ENCODE data around the gene ABL1.

DNA sequence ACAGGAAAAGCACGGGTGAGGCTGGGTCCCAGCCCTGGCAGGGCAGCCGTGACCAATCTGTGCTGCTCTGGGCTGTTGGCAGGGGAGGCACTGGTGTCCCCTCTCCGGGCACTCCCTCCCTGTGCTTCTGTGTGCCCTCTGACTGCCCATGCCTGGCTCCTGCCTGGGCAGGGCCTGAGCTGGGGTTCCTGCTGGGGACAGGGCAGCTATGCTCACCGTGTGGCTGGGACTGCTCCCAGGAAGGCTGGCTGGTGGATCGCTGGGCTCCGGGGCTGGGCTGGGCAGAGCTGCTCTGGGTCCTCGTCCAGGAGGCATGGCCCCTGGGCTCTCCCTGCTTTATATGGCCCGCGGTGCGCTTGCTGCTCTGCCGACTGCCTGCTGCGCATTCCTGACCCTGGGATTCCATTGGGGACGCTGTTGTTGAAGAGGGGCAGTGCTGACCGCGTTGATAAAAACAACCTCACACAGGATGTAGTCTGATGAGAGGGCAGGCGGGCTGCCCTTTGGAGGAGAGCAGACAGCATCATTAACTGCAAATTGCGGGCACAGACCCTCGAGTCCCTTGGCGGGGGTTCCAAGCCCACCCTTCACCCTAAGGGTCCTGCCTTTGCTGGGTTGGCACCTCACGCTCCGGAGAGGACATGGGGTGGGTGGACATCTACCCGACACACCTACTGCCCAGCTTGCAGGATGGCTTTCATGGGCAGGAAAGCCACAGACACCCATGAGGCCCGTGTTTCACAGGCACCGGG is 60.6 kb downstream of the ABL1 start:
- TF ChIP-seq, protein P1, sequence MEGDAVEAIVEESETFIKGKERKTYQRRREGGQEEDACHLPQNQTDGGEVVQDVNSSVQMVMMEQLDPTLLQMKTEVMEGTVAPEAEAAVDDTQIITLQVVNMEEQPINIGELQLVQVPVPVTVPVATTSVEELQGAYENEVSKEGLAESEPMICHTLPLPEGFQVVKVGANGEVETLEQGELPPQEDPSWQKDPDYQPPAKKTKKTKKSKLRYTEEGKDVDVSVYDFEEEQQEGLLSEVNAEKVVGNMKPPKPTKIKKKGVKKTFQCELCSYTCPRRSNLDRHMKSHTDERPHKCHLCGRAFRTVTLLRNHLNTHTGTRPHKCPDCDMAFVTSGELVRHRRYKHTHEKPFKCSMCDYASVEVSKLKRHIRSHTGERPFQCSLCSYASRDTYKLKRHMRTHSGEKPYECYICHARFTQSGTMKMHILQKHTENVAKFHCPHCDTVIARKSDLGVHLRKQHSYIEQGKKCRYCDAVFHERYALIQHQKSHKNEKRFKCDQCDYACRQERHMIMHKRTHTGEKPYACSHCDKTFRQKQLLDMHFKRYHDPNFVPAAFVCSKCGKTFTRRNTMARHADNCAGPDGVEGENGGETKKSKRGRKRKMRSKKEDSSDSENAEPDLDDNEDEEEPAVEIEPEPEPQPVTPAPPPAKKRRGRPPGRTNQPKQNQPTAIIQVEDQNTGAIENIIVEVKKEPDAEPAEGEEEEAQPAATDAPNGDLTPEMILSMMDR (IDR thresholded peaks at IDR 0.05), result no peak
- no peak for TF ChIP-seq POLR2A (IDR thresholded peaks at IDR 0.05)
